BLaER1 treated with 17β-estradiol and CSF1 and Interleukin-3, amounts not matched to agents 10 nM and 100 nM (cell line): Measurements from ENCODE around the gene ANKRD1.

Experiments used
- H3K27ac ChIP-seq, 11 experiments: shearing (Covaris generic); formaldehyde crosslinking; 2 replicates each; pipeline ENCODE4 v1.8.1; 2022
- H3K27me3 ChIP-seq, 11 experiments: shearing (Covaris generic); formaldehyde crosslinking; 2 replicates each; pipeline ENCODE4 v1.8.1; 2022
- H3K36me3 ChIP-seq, 11 experiments: shearing (Covaris generic); formaldehyde crosslinking; 2 replicates each; pipeline ENCODE4 v1.8.1; 2022
- H3K4me1 ChIP-seq, 10 experiments: shearing (Covaris generic); formaldehyde crosslinking; 2 replicates each; pipeline ENCODE4 v1.8.1; 2022
- H3K4me2 ChIP-seq, 11 experiments: shearing (Covaris generic); formaldehyde crosslinking; 2 replicates each; pipeline ENCODE4 v1.8.1; 2022
- H3K4me3 ChIP-seq, 10 experiments: shearing (Covaris generic); formaldehyde crosslinking; 2 replicates each; pipeline ENCODE4 v1.8.1; 2022
- H3K9ac ChIP-seq, 11 experiments: shearing (Covaris generic); formaldehyde crosslinking; 2 replicates each; pipeline ENCODE4 v1.8.1; 2022
- H3K9me3 ChIP-seq, 11 experiments: shearing (Covaris generic); formaldehyde crosslinking; replicated peaks in 1 of 11; 2 replicates each; pipeline ENCODE4 v1.8.1; 2022
- H4K20me1 ChIP-seq, 11 experiments: shearing (Covaris generic); formaldehyde crosslinking; 2 replicates each; pipeline ENCODE4 v1.8.1; 2022
- Cebpa-rat ChIP-seq, 11 experiments: shearing (Covaris generic); IDR thresholded peaks; 2 replicates each; pipeline ENCODE4 v1.8.1; 2022

The ANKRD1 gene

GRCh38 chr10:90939116-90939515 is 18.2 kb upstream of the ANKRD1 start:
- H3K4me1 ChIP-seq = peaks cover 0 to 4% (median 0%) of the 10 kb centered on the region in 10 experiments; a peak in 1 of 20 replicates
- no peaks in the 10 kb centered on the region for H3K36me3 ChIP-seq
- H3K4me2 ChIP-seq = no peak overlapping the region
- H3K9me3 ChIP-seq = no peaks in the 10 kb centered on the region
- TF ChIP-seq Cebpa-rat (IDR thresholded peaks at IDR 0.05) = no peak
- H3K4me3 ChIP-seq = no peak overlapping the region
- no peak overlapping the region for H3K27ac ChIP-seq
- H3K27me3 ChIP-seq = no peaks in the 10 kb centered on the region
- no peak overlapping the region for H3K9ac ChIP-seq
- H4K20me1 ChIP-seq = no peaks in the 10 kb centered on the region

DNA sequence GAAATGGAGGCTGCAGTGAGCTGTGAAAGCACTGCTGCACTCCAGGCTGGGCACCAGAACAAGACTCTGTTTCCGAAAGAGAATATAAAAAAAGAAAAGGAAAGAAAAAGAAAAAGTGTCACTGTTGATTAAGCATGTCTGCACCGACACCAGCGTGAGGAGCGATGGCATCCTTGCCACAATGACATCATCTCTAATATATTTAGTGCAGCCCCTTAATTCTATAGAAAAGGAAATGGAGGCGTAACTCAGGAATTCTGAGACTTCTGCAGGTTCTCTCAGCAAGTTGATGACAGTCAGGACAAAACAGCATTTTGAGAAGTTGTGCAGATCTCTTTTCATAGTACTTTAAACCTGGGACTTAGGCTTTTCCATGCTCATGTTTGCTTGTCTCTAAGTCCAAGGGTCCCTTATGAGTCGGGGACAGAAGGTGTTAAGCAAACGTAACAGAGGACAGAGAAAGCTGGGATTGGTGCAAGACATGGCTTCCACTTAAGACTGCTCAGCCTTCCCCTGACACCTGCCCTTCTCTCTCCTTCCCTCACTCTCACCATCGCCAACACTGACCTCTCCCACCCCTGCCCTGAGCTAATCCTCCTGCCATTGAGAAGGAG is 16.9 kb upstream of the ANKRD1 start:
- no peak for TF ChIP-seq Cebpa-rat (IDR thresholded peaks at IDR 0.05)
- Histone ChIP-seq H3K36me3 (no peaks in the 10 kb centered on the region), H3K4me2 (no peak overlapping the region), H3K9me3 (no peaks in the 10 kb centered on the region), H3K4me1 (peaks cover 0 to 4% (median 0%) of the 10 kb centered on the region in 10 experiments; a peak in 1 of 20 replicates), H3K9ac (no peak overlapping the region), H3K4me3 (no peak overlapping the region), H3K27me3 (no peaks in the 10 kb centered on the region), H3K27ac (no peak overlapping the region), H4K20me1 (no peaks in the 10 kb centered on the region)

- Histone ChIP-seq H4K20me1 (no peaks in the 10 kb centered on the region), H3K4me1 (peaks cover 0 to 8% (median 4%) of the 10 kb centered on the region in 10 experiments; a peak in 17 of 20 replicates), H3K36me3 (no peaks in the 10 kb centered on the region), H3K4me3 (no peak overlapping the region), H3K9ac (no peak overlapping the region), H3K27ac (no peak overlapping the region), H3K9me3 (no peaks in the 10 kb centered on the region), H3K27me3 (no peaks in the 10 kb centered on the region), H3K4me2 (no peak overlapping the region)
- no peak for TF ChIP-seq Cebpa-rat (IDR thresholded peaks at IDR 0.05)
Measured at GRCh38 chr10:90936276-90936659, 15.4 kb upstream of the ANKRD1 start.

GRCh38 chr10:90935581-90936275 is 14.8 kb upstream of the ANKRD1 start:
- H3K27me3 ChIP-seq = no peaks in the 10 kb centered on the region
- TF ChIP-seq Cebpa-rat (IDR thresholded peaks at IDR 0.05) = no peak
- no peaks in the 10 kb centered on the region for H3K9me3 ChIP-seq
- H3K4me1 ChIP-seq = peaks cover 0 to 14% (median 9%) of the 10 kb centered on the region in 10 experiments; a peak in 17 of 20 replicates
- no peaks in the 10 kb centered on the region for H3K36me3 ChIP-seq
- no peak overlapping the region for H3K4me2 ChIP-seq
- no peaks in the 10 kb centered on the region for H4K20me1 ChIP-seq
- no peak overlapping the region for H3K27ac ChIP-seq
- no peak overlapping the region for H3K9ac ChIP-seq
- no peak overlapping the region for H3K4me3 ChIP-seq

DNA sequence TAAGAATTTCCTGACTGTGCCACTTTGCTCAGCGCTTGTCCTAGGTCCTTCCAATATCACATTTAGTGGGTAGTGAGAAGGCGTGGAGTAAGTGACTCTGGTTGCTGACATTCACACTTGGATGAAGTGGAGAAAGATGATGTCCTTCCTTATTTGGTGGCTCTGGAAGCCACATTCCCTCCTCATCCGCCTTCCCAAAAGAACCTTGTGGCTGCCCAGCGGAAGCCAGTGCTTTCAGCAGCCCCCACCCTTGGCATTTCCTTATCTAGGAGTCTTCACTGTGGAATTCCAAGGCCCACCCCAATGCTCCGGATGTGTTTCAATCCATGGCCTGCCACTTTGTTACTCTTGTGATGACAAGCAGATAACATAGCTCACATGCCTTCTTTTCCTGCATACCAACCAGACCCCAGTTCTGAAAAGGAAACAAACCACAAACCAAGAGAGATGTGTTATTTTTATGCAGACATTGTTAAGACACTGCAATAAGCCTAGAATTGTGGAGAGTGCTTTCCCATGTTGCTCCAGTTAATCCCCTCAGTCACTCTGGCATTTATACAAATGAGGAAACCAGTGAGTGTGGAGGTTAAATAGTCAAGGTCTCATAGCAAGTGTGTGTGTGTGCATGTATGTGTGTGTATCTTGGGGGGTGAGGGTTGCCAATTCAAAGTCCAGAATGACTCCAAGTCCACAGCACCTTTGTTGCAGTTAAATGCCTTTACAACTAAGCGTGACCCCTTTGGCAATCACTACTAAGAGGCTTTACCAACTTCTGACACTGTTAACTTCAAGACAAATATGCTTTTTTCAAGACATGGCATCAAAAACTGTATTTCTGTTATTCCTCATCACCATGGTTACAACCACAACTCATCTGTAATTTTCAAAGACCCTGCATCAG is 10.3 kb upstream of the ANKRD1 start:
- Histone ChIP-seq H3K27ac (no peak overlapping the region), H3K4me1 (peaks cover 7 to 20% (median 17%) of the 10 kb centered on the region in 10 experiments; a peak in 18 of 20 replicates), H3K9ac (no peak overlapping the region)

GRCh38 chr10:90930070-90930837 is 9.4 kb upstream of the ANKRD1 start:
- no peak overlapping the region for H3K27ac ChIP-seq
- peaks cover 7 to 20% (median 17%) of the 10 kb centered on the region in 10 experiments; a peak in 18 of 20 replicates for H3K4me1 ChIP-seq
- no peak for TF ChIP-seq Cebpa-rat (IDR thresholded peaks at IDR 0.05)
- H3K36me3 ChIP-seq = no peaks in the 10 kb centered on the region
- H3K27me3 ChIP-seq = no peaks in the 10 kb centered on the region
- peak overlapping the region in 8 of 11 experiments; percentile 29 to 68 (median 41); a peak in 13 of 22 replicates for H3K4me2 ChIP-seq
- no peak overlapping the region for H3K9ac ChIP-seq
- no peak overlapping the region for H3K4me3 ChIP-seq
- no peaks in the 10 kb centered on the region for H3K9me3 ChIP-seq
- no peaks in the 10 kb centered on the region for H4K20me1 ChIP-seq

More for the DNA sequence above, 10.3 kb upstream of the ANKRD1 start:
- TF ChIP-seq Cebpa-rat (IDR thresholded peaks at IDR 0.05) = no peak
- Histone ChIP-seq H3K27me3 (no peaks in the 10 kb centered on the region), H3K4me2 (peak overlapping the region; percentile 7 to 68 (median 41); a peak in 17 of 22 replicates), H4K20me1 (no peaks in the 10 kb centered on the region), H3K36me3 (no peaks in the 10 kb centered on the region), H3K9me3 (no peaks in the 10 kb centered on the region), H3K4me3 (no peak overlapping the region)

DNA sequence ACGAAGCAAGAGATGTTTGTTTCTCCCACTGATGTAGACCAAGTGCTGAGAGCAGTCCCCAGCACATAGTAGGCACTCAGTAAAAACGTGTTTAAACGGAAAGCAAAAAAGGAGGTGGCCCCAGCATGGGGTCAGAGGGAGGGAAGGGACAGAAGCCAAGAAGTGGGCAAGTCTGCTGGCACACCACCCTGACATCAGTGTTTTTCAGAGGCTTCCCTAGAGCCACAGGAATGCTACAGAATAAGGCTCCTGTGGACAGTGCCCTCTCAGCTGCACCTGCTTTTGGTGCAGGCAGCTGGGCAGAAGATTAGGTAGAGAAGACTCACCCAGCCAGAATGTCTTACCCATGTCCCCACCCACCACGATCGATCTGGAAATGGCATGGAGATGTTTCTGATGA is 8.3 kb upstream of the ANKRD1 start:
- Histone ChIP-seq H3K9me3 (no peaks in the 10 kb centered on the region), H3K36me3 (no peaks in the 10 kb centered on the region), H3K9ac (no peak overlapping the region), H3K27me3 (no peaks in the 10 kb centered on the region), H4K20me1 (no peaks in the 10 kb centered on the region), H3K27ac (no peak overlapping the region), H3K4me3 (no peak overlapping the region), H3K4me1 (peaks cover 7 to 20% (median 17%) of the 10 kb centered on the region in 10 experiments; a peak in 18 of 20 replicates), H3K4me2 (no peak overlapping the region)
- no peak for TF ChIP-seq Cebpa-rat (IDR thresholded peaks at IDR 0.05)

DNA sequence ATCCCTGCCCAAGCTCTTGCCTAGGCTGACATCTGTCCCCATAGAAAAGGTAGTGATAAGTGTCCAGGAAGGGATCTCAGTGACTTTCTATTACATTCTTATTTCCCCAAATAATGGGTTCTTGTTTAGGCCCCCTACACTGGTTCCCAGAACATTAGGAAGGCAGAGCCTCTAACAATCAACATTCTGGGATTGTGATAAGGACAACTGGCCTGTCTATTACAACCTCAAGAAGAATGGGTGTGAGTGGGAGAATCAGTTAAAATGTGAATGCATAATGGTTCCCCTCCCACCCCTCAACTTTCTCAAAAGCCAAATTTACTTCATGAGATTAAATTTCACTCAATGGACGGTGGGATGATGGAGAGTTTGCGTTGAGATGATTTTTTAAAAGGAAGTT is 6.4 kb upstream of the ANKRD1 start:
- H3K4me2 ChIP-seq = no peak overlapping the region
- H4K20me1 ChIP-seq = no peaks in the 10 kb centered on the region
- H3K9ac ChIP-seq = no peak overlapping the region
- no peak overlapping the region for H3K27ac ChIP-seq
- H3K36me3 ChIP-seq = no peaks in the 10 kb centered on the region
- H3K27me3 ChIP-seq = no peaks in the 10 kb centered on the region
- H3K9me3 ChIP-seq = no peaks in the 10 kb centered on the region
- no peak overlapping the region for H3K4me3 ChIP-seq
- TF ChIP-seq Cebpa-rat (IDR thresholded peaks at IDR 0.05) = no peak
- peaks cover 7 to 20% (median 17%) of the 10 kb centered on the region in 10 experiments; a peak in 18 of 20 replicates for H3K4me1 ChIP-seq
